HG03139 (cell line): ENCODE data around the gene BOC.

Experiments used
- ATAC-seq: cut with Tn5 transposase; IDR thresholded peaks from one replicate; pipeline ENCODE4 v1.9.1; 2021; ENCODE audit not compliant: unreplicated experiment

The BOC gene

GRCh38 chr3:113266738-113267137 is 55.4 kb downstream of the BOC start:
- ATAC-seq = no peak

GRCh38 chr3:113268311-113268710 is 57.0 kb downstream of the BOC start:
- ATAC-seq = no peak

GRCh38 chr3:113268942-113269341 is 57.6 kb downstream of the BOC start:
- no peak for ATAC-seq

- no peak for ATAC-seq
Observed at GRCh38 chr3:113269661-113270060, 58.3 kb downstream of the BOC start.

GRCh38 chr3:113270068-113270467 is 58.7 kb downstream of the BOC start:
- no peak for ATAC-seq

- no peak for ATAC-seq
Observed at GRCh38 chr3:113270786-113271185, 59.4 kb downstream of the BOC start.

- no peak for ATAC-seq
Observed at GRCh38 chr3:113271189-113271588, 59.8 kb downstream of the BOC start.

- no peak for ATAC-seq
Observed at GRCh38 chr3:113271594-113272384, 60.4 kb downstream of the BOC start.

GRCh38 chr3:113272385-113272779 is 61.0 kb downstream of the BOC start:
- no peak for ATAC-seq

- no peak for ATAC-seq
Observed at GRCh38 chr3:113273011-113273410, 61.7 kb downstream of the BOC start.

GRCh38 chr3:113273604-113274378 is 62.4 kb downstream of the BOC start:
- ATAC-seq = no peak

GRCh38 chr3:113274425-113275257 is 63.3 kb downstream of the BOC start:
- no peak for ATAC-seq

GRCh38 chr3:113275258-113275556 is 63.9 kb downstream of the BOC start:
- ATAC-seq = no peak

- ATAC-seq = no peak
Observed at GRCh38 chr3:113275583-113275928, 64.2 kb downstream of the BOC start.

GRCh38 chr3:113275929-113276750 is 64.8 kb downstream of the BOC start:
- ATAC-seq = peak; percentile 68

GRCh38 chr3:113276751-113277080 is 65.4 kb downstream of the BOC start:
- ATAC-seq = no peak

GRCh38 chr3:113277414-113277813 is 66.1 kb downstream of the BOC start:
- ATAC-seq = no peak

- no peak for ATAC-seq
Observed at GRCh38 chr3:113277941-113278598, 66.7 kb downstream of the BOC start.

- no peak for ATAC-seq
Observed at GRCh38 chr3:113278599-113278955, 67.2 kb downstream of the BOC start.

GRCh38 chr3:113279686-113280085 is 68.3 kb downstream of the BOC start:
- ATAC-seq = no peak

GRCh38 chr3:113283306-113283705 is 71.9 kb downstream of the BOC start:
- ATAC-seq = no peak
